Amniotic stem cell (primary cell): ENCODE results near the gene USP7.

Experiments
- DNase-seq: peaks from one replicate; lab custom pipeline; 2025; lab: John Stamatoyannopoulos, UW

USP7 gene

DNA sequence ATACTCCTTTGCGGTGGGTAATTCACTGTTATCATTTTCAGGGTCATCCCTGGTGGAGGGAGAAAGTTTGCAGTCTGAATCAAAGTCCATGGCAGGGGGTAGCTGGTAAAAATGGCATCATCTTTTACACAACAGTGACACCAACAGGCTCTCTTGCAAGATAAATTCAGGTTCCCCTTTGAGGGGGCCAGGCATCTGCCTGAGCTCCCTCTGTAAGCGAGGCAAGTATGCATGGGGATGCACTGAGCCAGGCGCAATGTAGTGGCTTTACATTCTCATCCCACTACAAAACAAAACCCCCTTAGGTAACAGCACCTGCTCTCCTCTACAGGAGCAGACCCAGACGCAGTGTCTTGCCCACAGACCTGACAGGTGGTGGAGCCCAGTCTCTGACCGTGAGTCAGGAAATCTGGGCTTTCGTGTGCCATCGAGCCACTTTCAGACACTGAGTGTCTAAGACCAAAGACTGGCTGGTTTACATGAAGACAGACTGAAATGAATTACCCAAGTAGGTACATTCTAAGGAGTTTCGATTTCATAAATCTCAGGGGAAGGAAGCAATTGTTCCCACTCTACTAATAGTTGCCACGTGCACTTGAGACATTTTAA lies 63.9 kb downstream of the USP7 start:
- DNase-seq: no peak

DNA sequence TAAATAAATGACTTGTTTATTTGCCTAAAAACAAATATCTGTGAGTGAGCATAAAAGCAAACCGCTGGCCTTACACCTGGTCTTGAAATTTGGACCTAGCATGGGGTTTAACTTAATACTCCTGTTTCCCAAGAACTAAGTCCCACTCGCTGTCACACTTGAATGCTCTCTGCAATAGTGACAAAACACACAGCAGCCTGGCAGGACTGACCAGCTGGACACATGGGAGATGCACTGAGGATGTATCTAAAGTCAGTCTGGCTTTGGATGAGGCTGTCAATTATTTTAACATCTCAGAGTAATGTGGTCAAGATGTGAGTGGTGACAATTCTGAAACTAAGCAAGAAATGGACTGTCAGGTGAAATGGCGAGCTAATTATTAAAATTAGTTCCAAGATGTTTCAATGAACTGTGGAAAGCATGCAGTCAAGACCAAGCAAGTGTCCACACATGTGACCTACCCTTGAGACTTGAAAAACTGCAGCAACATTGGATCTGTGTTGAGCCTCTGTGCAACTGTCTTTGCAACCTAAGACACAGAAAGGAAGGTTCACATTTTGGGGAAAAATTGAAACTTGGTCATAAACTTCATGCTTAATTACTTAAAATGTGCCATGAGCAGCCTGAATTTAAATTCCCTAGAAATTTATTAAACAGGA lies 64.9 kb downstream of the USP7 start:
- DNase-seq: no peak

GRCh38 chr16:8894736-8895334 lies 68.9 kb downstream of the USP7 start:
- no peak for DNase-seq

GRCh38 chr16:8893976-8894690 lies 69.6 kb downstream of the USP7 start:
- no peak for DNase-seq

- DNase-seq: no peak
Observed at GRCh38 chr16:8893426-8893825, 70.3 kb downstream of the USP7 start.

DNA sequence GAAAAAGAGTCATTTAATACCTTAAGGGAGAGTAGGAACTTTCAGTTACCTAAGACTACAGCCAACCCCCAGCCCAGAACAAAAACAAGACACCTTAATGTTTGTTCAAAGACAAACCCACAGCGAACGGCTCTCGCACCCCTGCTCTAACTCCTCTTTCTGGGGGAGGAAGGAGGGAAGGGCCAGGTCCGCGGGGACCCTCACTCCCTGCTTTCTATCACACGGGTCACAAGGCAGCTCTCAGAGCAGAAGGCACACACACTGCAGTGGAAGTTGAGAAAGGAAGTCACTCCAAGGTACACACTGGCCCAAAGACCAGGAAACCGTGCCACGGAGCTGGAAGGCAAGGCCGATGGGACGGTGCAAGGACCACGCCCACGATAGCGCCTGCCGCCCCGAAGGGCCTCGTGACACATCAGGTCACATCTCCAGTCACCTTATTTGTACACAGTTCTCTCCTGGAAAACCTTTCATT lies 71.6 kb downstream of the USP7 start:
- DNase-seq: no peak

DNA sequence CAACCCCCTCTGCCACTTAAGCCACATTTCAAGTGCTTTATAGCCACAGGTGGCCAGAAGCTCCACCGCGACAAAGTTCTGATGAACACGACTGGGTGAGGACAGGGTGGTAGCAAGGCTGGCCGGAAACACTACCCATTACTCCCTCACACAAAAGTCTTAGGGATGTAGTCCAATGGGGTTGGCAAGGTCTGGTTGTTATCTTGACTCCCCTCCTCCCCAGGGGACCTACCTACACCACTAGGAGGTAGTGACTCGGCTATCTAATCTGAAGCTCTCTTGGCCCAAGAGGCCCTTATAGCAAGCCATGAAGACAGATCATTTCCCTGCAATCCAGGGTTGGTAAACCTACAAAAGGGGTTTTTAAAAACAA lies 73.2 kb downstream of the USP7 start:
- DNase-seq: no peak

- DNase-seq: no peak
Observed at GRCh38 chr16:8889893-8890548, 73.7 kb downstream of the USP7 start.

DNA sequence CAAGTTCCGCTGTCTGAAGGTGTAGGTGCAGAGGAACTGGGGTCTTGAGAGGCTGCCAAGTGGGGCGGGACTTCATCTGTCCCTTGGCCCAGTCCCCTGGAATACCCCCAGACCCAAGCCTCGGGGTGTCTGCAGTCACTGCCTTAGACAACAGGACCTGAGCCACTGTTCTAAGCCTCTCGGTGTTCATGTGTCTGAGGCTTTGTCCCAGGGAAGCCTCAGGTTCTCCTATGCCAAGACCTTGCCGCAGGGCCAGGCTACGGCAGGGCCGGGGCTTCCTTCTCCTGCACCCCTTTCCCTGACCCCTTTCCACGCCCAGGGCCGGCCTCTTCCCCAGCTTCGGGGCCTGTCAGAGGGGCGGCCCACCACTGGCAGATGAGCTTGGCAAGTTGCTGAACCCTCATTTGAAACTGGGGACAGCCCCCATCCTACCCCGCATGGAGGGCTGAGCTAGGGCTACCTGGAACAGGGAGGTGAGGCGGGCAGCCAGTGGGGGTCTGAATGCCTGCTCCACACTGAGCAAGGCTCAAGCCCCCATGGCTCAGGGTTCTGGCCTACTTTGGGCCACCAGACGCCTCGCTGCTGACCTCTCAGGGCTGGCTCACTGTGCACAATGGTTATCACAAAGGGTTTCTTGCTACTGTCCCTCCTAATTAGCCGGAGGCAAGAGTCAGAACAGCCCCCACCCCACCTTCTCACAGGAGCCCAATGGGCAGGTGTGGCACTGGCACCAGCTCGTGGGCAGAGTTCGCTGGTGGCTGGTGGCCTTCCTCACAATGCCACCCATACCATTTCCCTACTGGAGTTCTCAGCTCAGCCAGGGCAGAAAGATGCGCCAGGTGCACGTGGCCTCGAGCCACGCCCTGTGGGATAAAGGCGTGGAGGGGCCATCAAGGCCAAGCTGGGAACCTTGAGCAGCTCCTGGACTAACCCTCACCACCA lies 74.5 kb downstream of the USP7 start:
- no peak for DNase-seq

DNA sequence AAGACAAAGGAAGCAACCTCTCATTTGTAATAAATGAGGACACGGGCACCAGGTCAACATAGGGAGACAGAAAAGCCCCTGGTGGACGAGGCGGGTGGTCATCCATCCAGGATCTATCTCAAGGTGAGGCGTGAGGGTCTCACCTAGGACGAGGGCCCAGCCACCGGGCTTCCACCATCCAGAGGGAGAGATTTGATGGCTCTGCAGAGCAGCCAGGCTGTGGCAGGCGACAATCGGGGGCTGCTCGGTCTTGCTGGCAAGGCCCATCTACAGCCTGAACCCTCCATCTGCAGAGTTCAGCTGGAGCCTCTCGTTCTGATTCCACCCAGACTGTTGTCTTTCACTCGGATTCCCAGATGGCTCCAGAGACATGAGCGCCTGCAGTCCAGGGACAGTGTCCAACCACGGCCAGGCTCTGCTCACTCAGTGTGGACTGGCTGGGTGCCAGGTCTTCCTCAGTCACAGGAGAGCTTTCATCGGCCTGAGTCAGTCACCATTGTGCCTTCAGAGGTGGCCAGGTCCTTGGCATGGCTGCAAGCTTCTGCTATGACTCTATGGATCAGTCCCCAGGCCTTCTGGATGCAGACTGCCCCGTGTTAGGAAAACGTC lies 75.7 kb downstream of the USP7 start:
- DNase-seq: no peak

GRCh38 chr16:8887431-8887765 lies 76.3 kb downstream of the USP7 start:
- no peak for DNase-seq

DNA sequence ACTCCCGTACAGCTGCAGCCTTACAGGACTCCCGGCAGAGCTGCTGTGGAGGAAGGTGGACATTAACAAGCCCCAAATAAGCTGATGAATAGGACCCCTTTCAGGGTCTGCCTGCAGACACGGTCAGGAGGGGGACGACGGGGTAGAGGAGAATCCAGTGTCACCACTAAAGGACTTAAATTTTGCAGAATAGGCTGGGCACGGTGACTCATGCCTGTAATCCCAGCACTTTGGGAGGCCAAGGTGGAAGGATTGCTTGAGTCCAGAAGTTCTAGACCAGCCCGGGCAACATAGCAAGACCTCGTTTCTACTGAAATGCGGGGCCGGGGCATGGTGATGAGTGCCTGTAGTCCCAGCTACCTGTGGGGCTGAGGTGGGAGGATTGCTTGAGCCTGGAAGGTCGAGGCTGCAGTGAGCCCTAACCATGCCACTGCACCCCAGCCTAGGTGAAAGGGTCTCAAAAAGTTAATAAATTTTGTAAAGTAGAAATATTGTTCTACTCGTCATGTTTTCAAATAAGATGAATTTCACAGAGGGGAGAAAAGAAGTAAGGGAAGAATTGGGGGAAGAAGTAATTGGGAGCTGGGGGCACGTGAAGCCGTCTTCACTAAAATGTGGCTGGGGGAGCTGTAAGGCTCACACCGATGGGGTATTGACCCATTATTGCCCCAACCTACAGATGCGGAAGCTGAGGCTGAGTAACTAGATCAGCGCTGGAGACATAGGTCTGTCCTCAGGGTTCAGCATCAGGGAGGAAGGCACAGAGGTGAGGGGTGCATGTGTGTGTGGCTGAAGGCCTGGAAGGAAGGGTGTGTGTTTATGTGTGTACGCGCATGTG lies 76.9 kb downstream of the USP7 start:
- no peak for DNase-seq

DNA sequence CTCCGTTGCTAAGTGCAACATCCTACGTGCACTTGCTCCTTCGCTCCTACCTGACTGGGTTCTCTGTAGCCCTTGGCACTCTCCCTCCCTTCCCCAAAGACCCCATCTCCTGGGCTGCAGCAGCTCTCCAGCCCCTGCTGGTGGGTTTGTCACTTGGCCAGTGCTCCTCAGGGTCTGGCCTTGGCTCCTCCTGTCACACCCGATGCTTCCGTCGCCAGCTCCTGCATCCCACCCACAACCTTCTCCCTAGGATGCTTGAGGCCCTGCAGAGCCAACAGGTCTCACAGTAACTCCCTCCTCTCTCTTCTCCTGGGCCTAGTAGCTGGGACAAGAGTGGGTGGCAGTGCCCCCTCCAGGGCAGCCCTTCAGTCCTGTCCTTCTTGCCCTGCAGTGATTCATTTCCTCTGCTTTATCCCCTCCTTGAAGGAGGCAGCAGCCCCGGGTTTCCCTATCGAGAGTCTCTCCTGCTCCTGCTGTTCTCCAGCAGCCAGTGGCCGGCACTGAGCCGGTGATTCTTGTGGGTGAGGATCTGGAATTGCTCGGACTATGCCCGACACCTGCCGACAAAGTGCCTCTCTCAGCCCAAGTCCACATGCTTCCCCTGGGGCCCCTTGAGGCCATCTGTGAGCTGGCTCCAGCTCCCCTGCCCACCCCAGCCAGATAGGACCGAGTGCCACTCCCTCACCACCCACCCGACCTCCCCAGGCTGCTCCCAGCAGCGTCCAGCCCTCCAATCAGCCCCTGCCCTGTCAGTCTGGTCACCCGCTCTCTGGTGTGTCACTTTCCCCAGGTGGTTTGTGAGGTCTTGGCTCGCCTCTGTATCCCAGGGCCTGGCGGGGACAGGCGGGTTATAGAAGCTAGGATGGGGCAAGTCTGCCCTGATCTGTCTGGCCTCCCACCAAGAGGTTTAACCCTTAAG lies 77.8 kb downstream of the USP7 start:
- DNase-seq: no peak

DNA sequence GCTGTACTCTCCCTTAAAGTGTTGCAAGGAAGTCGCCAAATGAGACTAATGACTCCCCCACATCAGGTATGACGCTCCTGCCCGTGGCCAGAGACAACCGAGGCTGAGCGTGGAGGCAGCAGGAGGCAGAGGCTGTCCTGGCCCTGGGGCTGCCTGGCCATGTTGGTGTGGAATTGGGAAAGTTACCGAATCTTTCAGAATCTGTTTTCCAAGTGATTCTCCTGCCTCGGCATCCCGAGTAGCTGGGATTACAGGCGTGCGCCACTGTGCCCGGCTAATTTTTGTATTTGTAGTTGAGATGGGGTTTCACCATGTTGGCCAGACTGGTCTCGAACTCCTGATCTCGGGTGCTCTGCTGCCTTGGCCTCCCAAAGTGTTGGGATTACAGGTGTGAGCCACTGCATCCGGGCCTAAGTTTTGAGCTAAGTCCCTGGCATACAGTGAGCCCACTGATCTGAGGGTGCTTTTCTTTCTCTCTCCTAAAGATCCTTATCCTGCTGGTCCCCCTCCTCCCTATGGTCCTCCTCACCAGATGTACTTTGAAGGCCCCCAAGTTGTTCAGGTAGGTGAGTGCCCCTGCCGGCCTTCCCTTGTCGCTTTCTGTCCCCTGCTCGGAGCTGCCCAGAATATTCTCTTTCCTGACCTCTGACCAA lies 80.9 kb downstream of the USP7 start:
- no peak for DNase-seq

- DNase-seq: no peak
Observed at GRCh38 chr16:8882041-8882617, 81.6 kb downstream of the USP7 start, which contains the start of gene LITAFD. Gene LITAFD, plus strand, starts transcription at chr16:8882351. Its CDS starts 2,005 bp downstream, at chr16:8884356.

DNA sequence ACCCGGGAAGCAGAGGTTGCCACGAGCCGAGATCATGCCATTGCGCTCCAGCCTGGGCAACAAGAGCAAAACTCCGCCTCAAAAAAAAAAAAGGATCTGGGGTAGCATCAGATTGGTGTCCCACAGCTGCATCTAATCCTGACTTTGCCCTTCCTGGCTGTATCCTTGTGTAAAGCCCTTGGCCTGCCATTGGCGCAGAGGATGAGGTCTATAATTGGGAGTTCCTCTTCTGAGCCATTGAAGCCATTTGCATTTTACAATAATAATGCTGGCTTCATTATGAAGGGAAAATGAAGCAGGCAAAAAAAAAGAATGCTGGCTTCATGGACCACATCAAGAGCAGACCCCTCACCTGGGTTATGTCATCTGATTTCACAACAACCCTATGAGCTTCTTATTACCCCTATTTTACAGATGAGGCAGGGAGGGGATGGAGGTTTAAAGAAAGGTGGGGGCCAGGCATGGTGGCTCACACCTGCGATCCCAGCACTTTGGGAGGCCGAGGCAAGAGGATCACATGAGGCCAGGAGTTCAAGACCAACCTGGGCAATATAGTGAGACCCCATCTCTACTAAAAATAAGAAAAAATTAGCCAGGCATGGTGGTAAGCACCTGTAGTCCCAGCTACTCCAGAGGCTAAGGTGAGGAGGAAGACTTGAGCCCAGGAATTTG lies 82.7 kb downstream of the USP7 start:
- no peak for DNase-seq

- DNase-seq: no peak
Observed at GRCh38 chr16:8878523-8878911, 85.2 kb downstream of the USP7 start.
